HG02870 (cell line): ENCODE data around the gene BEST1.
A peak's percentile ranks its signal among the peaks of the same experiment; 100 is the strongest.
"Not testable (repeated sequence)": the region's sequence is repeated elsewhere in the genome, so short reads cannot be mapped to it uniquely, and the experiment has no call there.

Experiments used
- ATAC-seq: cut with Tn5 transposase; IDR thresholded peaks from one replicate; pipeline ENCODE4 v1.9.1; 2021; ENCODE audit warnings: mild to moderate bottlenecking, moderate library complexity; ENCODE audit not compliant: unreplicated experiment

Gene BEST1

GRCh38 chr11:61963016-61963281 is 12.8 kb downstream of the BEST1 start:
- no peak for ATAC-seq

DNA sequence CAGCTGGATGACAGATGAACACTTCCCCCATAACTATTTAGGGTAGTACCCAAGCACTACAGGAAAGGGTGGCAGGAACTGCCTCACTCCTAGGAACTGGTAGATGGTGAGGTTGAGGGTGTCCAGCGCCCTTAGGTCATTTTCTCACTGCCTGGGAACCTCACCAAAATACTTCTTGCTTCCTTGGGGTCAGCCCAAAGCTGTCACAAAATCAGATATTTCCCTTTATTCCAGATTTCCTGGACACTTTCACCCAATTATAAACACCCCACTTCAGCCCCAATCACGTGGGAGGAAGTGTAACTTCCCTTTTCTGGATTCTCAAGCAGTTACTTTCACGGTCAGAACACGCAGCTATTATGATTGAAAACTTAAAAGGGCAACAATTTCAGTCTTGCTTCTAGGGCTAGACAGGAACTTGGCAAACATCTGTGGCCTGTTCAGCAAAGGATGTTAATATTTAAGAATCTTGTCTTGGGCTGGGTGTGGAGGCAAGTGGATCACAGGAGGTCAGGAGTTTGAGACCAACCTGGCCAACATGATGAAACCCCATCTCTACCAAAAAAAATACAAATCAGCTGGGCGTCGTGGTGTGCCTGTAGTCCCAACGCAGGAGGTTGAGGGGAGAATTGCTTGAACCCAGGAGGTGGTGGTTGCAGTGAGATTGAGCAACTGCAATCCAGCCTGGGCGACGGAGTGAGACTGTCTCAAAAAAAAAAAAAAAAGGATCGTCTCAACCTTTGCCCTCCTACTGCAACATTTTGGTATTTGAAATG is 13.3 kb downstream of the BEST1 start:
- no peak for ATAC-seq

DNA sequence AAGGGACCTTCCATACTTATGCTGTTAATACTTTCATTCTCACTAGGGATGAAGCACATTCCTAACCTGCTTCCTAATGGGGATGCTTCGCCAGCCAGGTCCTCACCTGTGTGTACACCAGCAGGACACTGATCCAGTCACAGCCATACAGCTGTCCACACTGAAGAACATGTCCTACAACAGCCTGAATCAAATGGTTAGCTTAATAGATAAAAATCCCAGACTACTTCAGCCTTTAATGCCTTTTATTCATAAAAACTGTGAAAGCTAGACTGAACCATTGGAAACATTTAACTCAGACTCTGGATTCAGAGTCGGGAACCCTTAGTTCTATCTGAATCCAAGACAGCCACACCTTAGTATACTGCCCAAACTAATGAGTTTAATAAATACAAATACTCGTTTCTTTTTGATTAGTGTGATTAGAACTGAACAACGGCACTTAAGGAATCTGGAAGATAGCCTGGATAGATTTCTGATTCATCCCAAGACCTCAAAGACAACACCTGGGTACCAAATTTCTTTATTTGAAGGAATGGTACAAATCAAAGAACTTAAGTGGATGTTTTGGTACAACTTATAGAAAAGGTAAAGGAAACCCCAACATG is 14.0 kb downstream of the BEST1 start:
- ATAC-seq, result no peak

GRCh38 chr11:61964666-61965271 is 14.6 kb downstream of the BEST1 start:
- ATAC-seq, result not testable (repeated sequence)

DNA sequence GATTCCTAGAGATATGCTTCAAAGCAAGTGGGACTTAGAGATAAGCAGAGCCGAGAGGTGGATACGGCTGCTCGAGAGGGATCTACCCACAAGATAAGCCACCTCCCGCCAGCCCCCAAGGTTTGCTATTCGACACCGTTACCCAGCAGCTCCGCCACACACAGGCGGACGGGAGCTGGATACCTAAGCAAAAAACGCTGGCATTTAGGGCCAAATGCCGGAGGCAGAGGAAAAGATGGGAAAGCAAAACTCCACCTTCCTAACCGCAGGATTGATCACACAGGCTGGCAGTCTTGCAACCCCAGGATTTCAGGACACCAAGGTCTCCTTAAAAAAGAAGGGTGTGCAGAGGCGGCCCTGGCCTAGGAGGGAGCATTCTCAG is 16.6 kb downstream of the BEST1 start:
- no peak for ATAC-seq

DNA sequence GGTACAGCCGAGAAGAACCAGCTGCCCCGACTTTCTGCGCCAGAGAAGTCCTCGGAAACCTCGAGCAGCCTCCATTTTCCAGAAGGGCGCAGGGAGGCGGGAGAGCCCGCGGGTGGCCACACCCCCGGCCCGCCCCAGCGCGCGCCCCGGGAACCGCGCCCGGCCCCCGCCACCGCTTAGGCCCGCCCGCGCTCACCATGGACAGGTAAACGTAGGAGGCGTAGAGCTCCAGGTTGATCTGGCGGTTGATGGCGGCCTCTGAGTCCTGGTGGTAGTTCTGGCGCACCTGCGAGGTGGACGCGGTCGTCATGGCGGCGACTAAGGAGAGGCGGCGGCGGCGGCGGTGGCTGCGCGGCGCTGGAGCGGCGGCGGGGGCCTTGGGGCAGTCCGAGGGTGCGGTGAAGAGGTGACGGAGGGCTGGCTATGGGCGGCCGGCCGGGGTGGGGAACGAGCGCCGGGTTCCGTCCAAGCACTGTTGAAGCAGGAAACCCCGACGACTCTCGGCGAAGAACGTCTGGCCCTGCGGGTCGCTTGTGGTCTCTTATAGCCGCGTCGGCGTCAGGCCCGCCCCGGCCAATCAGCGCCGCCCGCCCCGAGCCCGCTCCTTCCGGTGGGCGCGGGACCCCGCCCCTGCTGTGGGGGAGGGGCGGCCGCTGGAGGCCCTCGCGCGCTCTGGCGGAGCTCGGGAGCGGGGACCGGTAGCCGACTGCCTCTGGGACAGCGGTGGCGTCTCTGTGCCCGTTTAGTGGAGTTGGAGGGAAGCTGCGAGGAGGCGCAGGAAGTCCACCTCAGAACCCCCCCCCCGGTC is 17.2 kb downstream of the BEST1 start, which contains the start of gene FTH1:
FTH1 (minus strand) TSS at position 519 of the 808 bp plus-strand sequence; CDS start at position 310, 209 bp downstream.
- peak; percentile 45 for ATAC-seq

- no peak for ATAC-seq
Observed at GRCh38 chr11:61967924-61968757, 18.0 kb downstream of the BEST1 start.

DNA sequence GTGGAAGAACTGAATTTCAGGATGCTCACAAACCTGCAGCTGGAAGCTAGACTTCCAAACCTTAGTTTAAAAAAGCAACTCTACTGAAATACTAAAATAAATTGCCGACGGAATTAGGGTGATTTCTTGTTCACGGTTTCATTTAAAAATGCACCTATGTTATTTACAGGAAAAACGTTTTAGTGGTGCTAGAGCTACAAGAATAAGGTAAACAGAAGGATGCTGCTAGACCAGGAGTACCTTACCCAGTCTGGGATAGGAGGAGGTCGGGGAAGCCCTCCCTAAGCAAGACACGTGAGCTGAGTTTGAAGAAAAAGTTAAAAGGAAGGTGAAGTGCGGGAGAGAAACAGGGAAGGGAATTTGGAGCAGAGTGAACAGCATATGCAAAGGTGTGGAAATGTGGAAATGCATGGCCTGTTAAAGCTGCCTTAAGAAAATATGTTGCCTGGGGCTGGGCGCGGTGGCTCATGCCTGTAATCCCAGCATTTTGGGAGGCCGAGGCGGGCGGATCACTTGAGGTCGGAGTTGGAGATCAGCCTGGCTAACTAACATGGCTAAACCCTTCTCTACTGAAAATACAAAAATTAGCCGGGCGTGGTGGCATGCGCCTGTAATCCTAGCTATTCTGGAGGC is 18.7 kb downstream of the BEST1 start:
- no peak for ATAC-seq

- ATAC-seq, result no peak
Observed at GRCh38 chr11:61969391-61969758, 19.2 kb downstream of the BEST1 start.

GRCh38 chr11:61969838-61970662 is 19.9 kb downstream of the BEST1 start:
- no peak for ATAC-seq

GRCh38 chr11:61971248-61972111 is 21.3 kb downstream of the BEST1 start:
- no peak for ATAC-seq

- no peak for ATAC-seq
Observed at GRCh38 chr11:61972112-61972671, 22.0 kb downstream of the BEST1 start.

- ATAC-seq, result no peak
Observed at GRCh38 chr11:61972672-61973475, 22.7 kb downstream of the BEST1 start.

DNA sequence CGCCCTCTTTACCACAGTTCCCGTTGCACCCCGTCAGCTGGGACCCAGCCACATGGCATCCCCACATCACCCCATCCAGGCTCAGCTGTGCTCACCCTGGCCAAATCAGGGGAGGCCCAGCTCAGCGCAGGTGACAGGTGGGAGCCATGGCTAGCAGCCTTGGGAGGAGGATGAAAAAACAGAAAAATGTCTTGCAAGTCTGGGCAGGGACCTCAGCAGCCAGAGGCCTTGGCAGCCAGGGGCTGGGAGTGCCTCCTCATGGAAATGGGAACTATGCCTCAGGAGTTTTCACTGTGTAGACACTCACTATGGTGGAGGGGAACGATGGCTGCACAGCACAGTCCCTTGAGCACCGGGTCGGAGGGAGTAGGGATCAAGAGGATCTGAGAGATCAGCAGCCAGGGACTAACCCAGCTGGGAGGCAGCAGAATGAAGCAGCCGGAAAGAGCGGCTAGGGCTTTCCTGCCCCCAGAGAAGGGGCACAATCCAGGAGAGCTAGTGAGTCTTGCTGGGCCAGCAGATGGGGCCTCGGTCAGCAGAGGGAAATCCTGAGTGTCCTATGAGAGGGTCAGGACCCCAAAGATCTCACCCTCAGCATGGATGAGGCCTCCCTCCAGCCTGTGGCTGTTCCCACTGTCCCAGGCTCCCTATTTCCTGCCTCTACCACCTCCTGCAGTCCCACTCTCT is 23.5 kb downstream of the BEST1 start:
- ATAC-seq, result no peak

DNA sequence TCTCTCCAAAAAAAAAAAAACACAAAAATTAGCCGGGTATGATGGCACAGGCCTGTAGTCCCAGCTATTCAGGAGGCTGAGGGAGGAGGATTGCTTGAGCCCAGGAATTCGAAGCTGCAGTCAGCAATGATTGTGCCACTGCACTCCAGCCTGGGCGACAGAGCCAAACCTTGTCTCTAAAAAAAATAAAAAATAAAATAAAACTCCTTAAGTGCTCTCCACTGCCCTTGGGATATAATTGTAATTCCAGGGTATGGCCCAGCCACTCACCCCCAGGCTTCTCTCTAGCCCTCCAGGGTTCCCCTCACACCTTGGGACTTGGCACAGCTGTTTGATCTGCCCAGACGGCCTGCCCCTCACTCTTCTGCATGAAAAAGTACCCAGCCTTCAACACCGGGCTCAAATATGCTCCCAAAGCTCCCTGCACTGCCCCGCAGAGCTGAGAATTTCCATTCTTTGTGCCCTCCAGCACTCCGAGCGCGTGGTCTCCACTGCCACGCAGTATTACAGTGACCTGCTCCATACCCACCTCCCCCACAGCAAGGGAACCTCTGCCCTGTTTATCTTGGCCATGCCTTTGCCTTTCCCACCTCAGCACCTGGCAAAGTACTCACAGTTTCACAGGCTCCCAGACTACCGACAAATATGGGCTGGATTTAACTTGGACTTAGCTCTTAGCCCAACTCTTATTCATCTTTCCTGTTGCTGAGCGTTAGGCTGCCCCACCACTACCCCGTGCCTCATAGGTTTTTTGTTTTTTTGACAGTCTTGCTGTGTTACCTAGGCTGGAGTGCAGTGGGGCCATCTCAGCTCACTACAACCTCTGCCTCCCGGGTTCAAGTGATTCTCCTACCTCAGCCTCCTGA is 24.8 kb downstream of the BEST1 start:
- ATAC-seq, result no peak
